HG02571 (cell line): ENCODE measurements around the gene TAF1C.
"Not testable (repeated sequence)": the region's sequence is repeated elsewhere in the genome, so short reads cannot be mapped to it uniquely, and the experiment has no call there.

Experiments used
- ATAC-seq: cut with Tn5 transposase; IDR thresholded peaks from one replicate; pipeline ENCODE4 v1.9.1; 2021; ENCODE audit warnings: mild to moderate bottlenecking, moderate library complexity; ENCODE audit not compliant: unreplicated experiment

Gene TAF1C

DNA sequence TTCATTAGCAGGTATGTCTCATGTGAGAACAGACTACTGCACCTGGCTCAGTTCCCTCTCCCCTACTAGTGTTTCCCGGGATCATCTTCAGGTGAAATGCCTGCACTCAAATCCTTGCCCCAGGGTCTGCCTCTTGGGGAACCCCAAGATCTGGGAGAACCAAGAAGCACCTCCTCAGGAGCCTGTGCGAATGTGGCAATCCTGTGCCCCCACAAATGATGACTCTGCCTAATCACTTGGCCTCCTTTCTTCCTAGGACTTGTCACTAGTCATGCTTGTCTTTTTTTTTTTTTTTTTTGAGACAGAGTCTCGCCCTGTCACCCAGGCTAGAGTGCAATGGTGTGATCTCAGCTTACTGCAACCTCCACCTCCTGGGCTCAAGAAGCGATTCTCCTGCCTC is 25.8 kb upstream of the TAF1C start:
- ATAC-seq, result no peak

- ATAC-seq, result no peak
Observed at GRCh38 chr16:84212154-84212553, 25.3 kb upstream of the TAF1C start.

DNA sequence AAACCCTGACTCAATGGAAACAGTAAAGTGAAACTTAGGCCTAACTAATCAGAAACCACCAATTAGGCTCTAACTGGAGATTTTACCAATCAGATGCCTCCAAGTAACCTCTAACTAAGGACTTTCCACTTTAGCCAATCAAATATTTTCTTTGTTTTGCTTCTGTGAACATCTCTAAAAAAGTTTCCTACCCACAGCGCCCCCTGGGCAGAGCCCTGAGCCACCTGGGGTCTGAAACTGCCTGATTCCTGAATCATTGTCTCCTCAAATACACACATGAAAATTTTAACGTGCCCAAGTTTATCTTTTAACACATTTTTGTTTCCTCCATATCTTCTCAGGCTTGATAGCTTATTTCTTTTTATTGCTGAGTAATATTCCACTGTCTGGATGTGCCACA is 23.1 kb upstream of the TAF1C start:
- ATAC-seq, result no peak

- no peak for ATAC-seq
Observed at GRCh38 chr16:84207879-84208278, 21.0 kb upstream of the TAF1C start.

DNA sequence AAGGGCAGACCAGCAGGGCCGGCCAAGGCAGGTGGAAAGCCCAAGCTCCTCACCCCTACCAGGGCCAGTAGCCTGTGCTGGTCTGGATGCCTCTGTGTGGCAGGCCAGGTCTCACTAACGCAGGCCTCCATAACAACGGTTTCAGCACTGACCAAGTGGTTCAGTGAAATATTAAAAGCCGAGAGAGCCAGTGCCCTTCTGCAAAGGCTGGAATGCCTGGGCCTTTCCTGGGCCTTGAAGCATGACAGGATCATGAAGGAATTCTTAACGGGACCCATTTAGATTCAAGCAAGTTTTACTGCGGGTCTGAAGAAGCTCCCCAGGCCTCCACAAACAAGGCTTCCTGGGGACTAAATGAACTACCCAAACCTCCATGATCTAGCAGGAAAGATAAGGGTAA is 20.4 kb upstream of the TAF1C start:
- ATAC-seq, result no peak

DNA sequence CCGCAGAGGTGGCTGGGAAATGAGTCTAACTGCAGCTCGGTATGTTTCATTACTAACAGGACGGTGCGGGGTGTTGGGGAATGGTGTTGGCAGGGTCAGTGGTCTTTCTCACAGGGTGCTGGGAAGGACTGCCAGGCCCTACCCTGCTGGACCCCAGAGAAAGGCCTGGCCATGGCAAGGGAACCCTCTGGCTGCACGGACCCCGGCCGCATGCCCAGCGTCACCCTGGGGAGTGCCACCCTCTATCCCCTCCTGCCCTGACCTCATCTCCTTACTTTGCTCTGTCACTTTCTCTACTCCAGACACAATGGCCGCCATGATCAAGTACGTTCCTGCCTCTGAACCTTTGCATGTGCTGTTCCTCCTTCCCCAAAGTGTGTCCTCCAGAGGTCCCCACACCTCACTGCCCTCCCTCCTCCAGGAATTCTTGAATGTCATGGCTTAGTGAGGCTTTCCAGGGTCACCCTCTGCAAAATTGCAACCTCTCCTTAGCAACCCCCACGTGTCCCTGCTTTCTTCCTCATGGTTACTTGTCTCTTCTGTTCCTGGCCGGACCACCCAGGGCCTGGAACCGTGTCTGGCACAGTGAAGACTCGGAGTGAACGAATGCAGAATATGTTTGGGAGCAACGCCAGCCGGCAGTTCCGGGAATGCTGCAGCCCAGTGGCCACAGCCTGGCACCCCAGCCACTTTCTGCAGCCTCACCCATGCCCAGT is 19.3 kb upstream of the TAF1C start:
- no peak for ATAC-seq

DNA sequence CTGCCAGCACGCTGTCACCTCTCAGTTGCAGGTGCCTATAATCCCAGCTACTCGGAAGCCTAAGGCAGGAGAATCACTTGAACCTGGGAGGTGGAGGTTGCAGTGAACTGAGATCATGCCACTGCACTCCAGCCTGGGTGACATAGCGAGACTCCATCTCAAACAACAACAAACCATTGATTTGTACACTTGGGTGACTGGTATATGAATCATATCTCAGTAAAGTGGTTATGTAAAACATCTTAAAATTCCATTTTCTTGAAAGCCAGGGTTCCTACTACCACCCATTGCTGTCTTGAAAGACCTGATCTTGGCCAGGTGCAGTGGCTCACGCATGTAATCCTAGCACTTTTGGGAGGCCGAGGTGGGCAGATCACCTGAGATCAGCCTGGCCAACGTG is 18.3 kb upstream of the TAF1C start:
- ATAC-seq, result not testable (repeated sequence)

GRCh38 chr16:84204551-84204950 is 17.7 kb upstream of the TAF1C start:
- ATAC-seq, result not testable (repeated sequence)

DNA sequence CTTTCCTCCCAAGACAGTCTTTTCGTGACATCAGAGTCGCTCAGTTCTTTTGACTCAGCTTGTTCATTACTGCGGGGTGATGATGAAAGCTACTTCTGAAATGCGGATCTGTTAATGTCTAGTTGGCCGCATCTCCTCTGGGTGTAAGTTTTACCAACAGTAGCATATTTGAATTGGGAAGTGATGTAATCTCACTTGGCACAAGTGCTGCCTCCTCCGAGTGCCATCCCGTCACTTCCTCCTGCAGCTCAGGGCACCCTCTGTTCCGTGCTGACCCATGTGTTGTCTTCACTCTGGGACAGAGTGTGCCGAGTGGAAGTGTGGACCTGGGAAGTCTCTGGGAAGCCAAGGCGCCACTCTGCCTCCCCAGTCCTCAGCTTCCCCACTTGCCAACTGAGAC is 13.0 kb upstream of the TAF1C start:
- no peak for ATAC-seq

GRCh38 chr16:84199097-84199496 is 12.2 kb upstream of the TAF1C start:
- no peak for ATAC-seq

- ATAC-seq, result no peak
Observed at GRCh38 chr16:84198401-84198800, 11.5 kb upstream of the TAF1C start.

GRCh38 chr16:84197466-84198128 is 10.7 kb upstream of the TAF1C start:
- ATAC-seq, result no peak

GRCh38 chr16:84196727-84197394 is 10.0 kb upstream of the TAF1C start:
- no peak for ATAC-seq

- ATAC-seq, result no peak
Observed at GRCh38 chr16:84196101-84196500, 9.2 kb upstream of the TAF1C start.

DNA sequence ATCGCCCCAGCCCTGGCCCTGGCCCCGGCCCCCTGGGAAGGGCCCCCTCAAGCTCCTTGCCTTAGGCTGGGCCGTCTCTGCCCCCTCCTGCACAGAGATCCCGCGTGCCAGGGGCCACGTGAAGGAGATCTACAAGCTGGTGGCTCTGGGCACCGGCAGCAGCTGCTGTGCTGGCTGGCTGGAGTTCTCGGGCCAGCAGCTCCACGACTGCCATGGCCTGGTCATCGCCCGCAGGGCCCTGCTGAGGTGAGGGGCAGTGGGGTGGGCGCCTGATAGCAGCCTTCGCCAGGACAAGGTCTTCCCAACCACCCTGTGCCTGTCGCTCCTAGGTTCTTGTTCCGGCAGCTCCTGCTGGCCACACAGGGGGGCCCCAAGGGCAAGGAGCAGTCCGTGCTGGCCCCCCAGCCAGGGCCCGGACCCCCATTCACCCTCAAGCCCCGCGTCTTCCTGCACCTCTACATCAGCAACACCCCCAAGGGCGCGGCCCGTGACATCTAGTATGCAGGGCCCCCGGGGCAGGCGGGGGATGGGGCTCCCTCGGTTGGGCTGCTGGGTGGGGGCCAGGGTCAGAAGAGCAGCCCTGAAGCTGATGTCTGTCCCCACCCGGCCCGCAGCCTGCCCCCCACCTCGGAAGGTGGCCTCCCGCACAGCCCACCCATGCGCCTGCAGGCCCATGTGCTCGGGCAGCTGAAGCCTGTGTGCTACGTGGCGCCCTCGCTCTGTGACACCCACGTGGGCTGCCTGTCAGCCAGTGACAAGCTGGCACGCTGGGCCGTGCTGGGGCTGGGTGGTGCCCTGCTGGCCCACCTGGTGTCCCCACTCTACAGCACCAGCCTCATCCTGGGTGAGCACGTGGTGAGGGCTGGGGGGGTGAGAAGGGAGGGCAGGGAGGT is 8.6 kb upstream of the TAF1C start:
- ATAC-seq, result no peak

DNA sequence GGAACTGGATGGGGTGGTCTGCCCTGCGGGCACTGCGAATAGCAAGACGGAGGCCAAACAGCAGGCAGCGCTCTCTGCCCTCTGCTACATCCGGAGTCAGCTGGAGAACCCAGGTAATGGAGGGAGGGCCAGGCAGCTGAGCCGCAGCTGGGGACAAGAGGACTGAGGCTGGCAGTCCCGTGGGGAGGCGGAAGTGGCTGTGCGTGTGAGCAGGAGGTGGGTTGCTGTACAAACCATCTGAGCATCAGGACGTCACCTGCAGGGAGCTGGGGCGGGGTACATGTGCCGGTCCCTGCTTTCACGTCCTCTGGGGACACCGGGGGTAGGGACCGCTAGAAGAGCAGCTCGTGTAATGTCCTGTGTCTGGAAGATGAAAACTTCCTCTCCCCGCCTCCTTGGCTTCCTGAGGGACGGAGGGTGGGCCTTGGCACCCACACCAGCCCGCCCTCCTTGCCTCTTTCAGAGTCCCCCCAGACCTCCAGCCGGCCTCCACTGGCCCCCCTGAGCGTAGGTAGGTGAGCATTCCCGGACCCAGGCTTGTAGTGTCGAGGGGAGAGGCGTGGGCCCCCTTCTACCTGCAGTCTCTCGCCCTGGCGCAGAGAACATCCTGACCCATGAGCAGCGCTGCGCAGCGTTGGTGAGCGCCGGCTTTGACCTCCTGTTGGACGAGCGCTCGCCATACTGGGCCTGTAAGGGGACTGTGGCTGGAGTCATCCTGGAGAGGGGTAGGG is 7.8 kb upstream of the TAF1C start:
- no peak for ATAC-seq

- no peak for ATAC-seq
Observed at GRCh38 chr16:84194018-84194417, 7.2 kb upstream of the TAF1C start.

DNA sequence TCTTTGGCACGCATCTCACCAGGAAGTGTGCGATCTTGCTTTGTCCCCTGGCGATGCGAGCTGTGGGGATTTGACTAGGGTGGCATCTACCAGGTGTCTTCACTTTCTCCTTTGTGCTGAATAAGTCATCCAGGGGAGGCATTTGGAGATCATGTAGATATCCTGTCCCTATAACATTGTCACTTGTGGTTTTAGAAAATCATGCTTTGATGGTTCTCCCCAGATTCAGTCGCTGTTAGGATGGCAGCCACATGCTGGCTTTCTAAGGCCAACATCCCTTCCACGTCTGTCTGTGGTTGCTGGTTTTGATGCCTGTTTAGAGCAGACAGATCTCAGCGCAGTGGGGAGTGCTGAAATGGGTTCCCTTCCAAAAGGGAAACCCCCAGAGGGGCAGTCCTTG is 6.6 kb upstream of the TAF1C start:
- ATAC-seq, result no peak

- no peak for ATAC-seq
Observed at GRCh38 chr16:84191466-84191865, 4.6 kb upstream of the TAF1C start.

- ATAC-seq, result no peak
Observed at GRCh38 chr16:84190731-84191388, 4.0 kb upstream of the TAF1C start, which contains the start of gene ADAD2. Gene ADAD2 (plus strand): TSS chr16:84191157. CDS start chr16:84191231, 74 bp downstream.
